HG02571 (cell line): ENCODE measurements around the gene ANXA10.

Source experiments
- ATAC-seq: cut with Tn5 transposase; IDR thresholded peaks from one replicate; pipeline ENCODE4 v1.9.1; 2021; ENCODE audit warnings: mild to moderate bottlenecking, moderate library complexity; ENCODE audit not compliant: unreplicated experiment

The ANXA10 gene

DNA sequence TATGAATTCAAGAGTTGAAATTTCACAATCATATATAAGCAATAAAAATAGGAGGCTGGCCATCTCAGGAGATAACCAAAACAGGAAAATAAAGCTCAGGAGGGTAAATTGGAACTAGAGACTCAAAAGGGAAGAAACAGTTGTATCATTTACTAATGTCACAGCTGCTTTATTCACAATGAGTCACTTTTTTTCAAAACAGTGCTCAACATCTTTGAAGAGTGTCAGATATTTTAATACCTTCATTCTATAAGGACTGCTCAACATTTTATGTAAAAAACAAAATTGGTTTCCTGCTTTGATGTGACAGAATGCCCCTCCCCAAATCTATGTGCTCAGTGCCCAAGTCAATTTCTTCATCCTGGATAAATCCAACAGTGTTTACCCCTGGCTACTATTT is 128.6 kb downstream of the ANXA10 start:
- no peak for ATAC-seq

DNA sequence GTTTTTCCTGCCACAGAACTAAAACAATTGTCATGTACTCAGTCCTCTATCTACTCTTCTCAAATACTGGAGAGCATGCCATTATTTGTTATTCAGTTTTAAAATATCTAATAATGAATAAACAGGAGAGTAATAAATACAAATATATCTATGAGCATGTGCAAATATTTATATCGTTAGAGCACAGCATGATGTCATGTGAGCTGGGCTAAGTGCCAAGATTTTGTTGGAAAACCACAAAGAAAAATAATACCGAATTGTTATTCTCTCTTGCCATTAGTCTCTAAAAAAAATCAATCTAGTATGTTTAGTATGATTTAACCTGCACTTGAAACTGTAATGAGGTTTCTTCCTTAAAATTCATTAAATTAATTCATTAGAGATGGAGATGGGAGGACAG is 129.0 kb downstream of the ANXA10 start:
- ATAC-seq, result no peak
